A673 (cell line): ENCODE results near the gene AWAT1. TPM values are rescaled to one million over a fixed set of nuclear protein-coding genes. Genes with fewer than 3 reads are reported as not detected.

Experiments
- BruUV-seq: library from RNA; stranded (reverse); fragments of 400-500 nt; replicated peaks from 2 replicates; lab custom pipeline; 2021; lab: Mats Ljungman, UMichigan
- CTCF ChIA-PET: fragments of 300-600 bp; sonication (Branson Sonifier 250); formaldehyde crosslinking; loops from one replicate; lab custom pipeline; 2022; ENCODE audit warnings: antibody characterized with exemption; lab: Charles Lee
- POLR2A ChIA-PET: fragments of 300-600 bp; sonication (Branson Sonifier 250); formaldehyde crosslinking; loops from one replicate; lab custom pipeline; 2022; ENCODE audit warnings: antibody characterized with exemption; ENCODE audit not compliant: low non-redundant PET; lab: Charles Lee
- DNase-seq: peaks from one replicate; pipeline ENCODE4 v3.0.0-alpha.2; 2015; ENCODE audit warnings: low spot score
- H3K27ac ChIP-seq: fragments of 200-600 bp; sonication (generic); 2 replicates; pipeline ENCODE4 v1.5.1; 2016; ENCODE audit warnings: mixed run types, low read depth, mild to moderate bottlenecking, mixed read lengths, antibody characterized with exemption, low read length; ENCODE audit not compliant: poor library complexity, severe bottlenecking
- H3K27me3 ChIP-seq: fragments of 200-600 bp; sonication (generic); replicated peaks from 2 replicates; pipeline ENCODE4 v1.6.1; 2017; ENCODE audit warnings: mixed run types, low read depth, mild to moderate bottlenecking, mixed read lengths, antibody characterized with exemption, low read length; ENCODE audit not compliant: insufficient read depth, poor library complexity
- H3K36me3 ChIP-seq: fragments of 200-600 bp; sonication (generic); 2 replicates; pipeline ENCODE4 v1.6.1; 2016; ENCODE audit warnings: mixed run types, mild to moderate bottlenecking, mixed read lengths, antibody characterized with exemption, low read length; ENCODE audit not compliant: insufficient read depth, poor library complexity, severe bottlenecking
- H3K4me1 ChIP-seq: fragments of 200-600 bp; sonication (generic); 2 replicates; pipeline ENCODE4 v1.6.1; 2017; ENCODE audit warnings: mixed run types, mild to moderate bottlenecking, mixed read lengths, antibody characterized with exemption, low read length; ENCODE audit not compliant: insufficient read depth, poor library complexity, severe bottlenecking
- H3K4me3 ChIP-seq: fragments of 200-600 bp; sonication (generic); 2 replicates; pipeline ENCODE4 v1.5.1; 2016; ENCODE audit warnings: low read depth, mixed run types, mild to moderate bottlenecking, mixed read lengths, low read length; ENCODE audit not compliant: poor library complexity, severe bottlenecking
- H3K9me3 ChIP-seq: fragments of 200-600 bp; sonication (generic); 2 replicates; pipeline ENCODE4 v1.6.1; 2016; ENCODE audit warnings: mixed run types, low read depth, mild to moderate bottlenecking, mixed read lengths, antibody characterized with exemption, low read length; ENCODE audit not compliant: poor library complexity, severe bottlenecking
- CTCF ChIP-seq: fragments of 300-800, 200-600 bp; sonication (generic); conservative IDR thresholded peaks from 2 replicates; pipeline ENCODE4 v1.5.1; 2017; ENCODE audit warnings: low read depth, mild to moderate bottlenecking, antibody characterized with exemption, low read length, moderate library complexity, mixed read lengths
- EZH2 ChIP-seq: fragments of 200-600 bp; sonication (generic); IDR thresholded peaks from 2 replicates; pipeline ENCODE4 v1.6.1; 2017; ENCODE audit warnings: borderline replicate concordance, low read depth, mild to moderate bottlenecking, mixed read lengths, antibody characterized with exemption, low read length; ENCODE audit not compliant: poor library complexity, severe bottlenecking
- intact Hi-C: fragments of 100-400 bp; cut with micrococcal nuclease; formaldehyde crosslinking; loops from one replicate; pipeline ENCODE4 v1.10.0; 2022; ENCODE audit not compliant: unreplicated experiment
- total RNA-seq: library from RNA; stranded (reverse); gene quantifications from 2 replicates; pipeline ENCODE4 v1.2.3, GENCODE V29; 2021

AWAT1 gene
- total RNA-seq, 1 experiment from 2014 or later, result not detected

- Histone ChIP-seq H3K27me3 (no peaks in the 10 kb centered on the region), H3K4me3 (no peak overlapping the region), H3K36me3 (no peaks in the 10 kb centered on the region), H3K4me1 (no peaks in the 10 kb centered on the region), H3K9me3 (no peaks in the 10 kb centered on the region), H3K27ac (no peak overlapping the region)
- POLR2A ChIA-PET, result no interaction called here
- no peak for TF ChIP-seq CTCF
- no peak for TF ChIP-seq EZH2
- intact Hi-C loops, result no loop called here
- no peak for DNase-seq
- CTCF ChIA-PET, result no interaction called here
- no TSS peak for BruUV-seq
Observed at GRCh38 chrX:70280573-70280972, 46.1 kb downstream of the AWAT1 start.

- CTCF ChIA-PET, result no interaction called here
- DNase-seq, result no peak
- Histone ChIP-seq H3K27ac (no peak within 1 kb of the TSS), H3K4me1 (no peaks in the 10 kb centered on the region), H3K36me3 (no peaks in the 10 kb centered on the region), H3K4me3 (no peak within 1 kb of the TSS), H3K9me3 (no peaks in the 10 kb centered on the region), H3K27me3 (no peaks in the 10 kb centered on the region)
- intact Hi-C loops, result no loop called here
- TF ChIP-seq EZH2 (no peak), CTCF (no peak)
- POLR2A ChIA-PET, result no interaction called here
- no TSS peak for BruUV-seq
Observed at GRCh38 chrX:70281951-70282350, 47.5 kb downstream of the AWAT1 start, which contains the start of gene RAB41. TSS of gene RAB41 (plus strand) at chrX:70282172. CDS start at chrX:70282218, 46 bp downstream.

- no peaks in the 10 kb centered on the region for H3K27me3 ChIP-seq
- no peak for TF ChIP-seq CTCF
- TF ChIP-seq EZH2, result no peak
- TSS peak; percentile 75 for BruUV-seq
- H3K4me1 ChIP-seq, result peaks cover 2% of the 10 kb centered on the region
- CTCF ChIA-PET, result no interaction called here
- H3K27ac ChIP-seq, result peak overlapping the region; percentile 76
- H3K36me3 ChIP-seq, result no peaks in the 10 kb centered on the region
- no peak for DNase-seq
- intact Hi-C loops, result no loop called here
- H3K4me3 ChIP-seq, result peak overlapping the region; percentile 59
- no peaks in the 10 kb centered on the region for H3K9me3 ChIP-seq
- POLR2A ChIA-PET, result no interaction called here
Observed at GRCh38 chrX:70289168-70289792, 54.8 kb downstream of the AWAT1 start.

Other genes starting within 250 kb of the AWAT1 start
- gene AWAT2, start 184.7 kb upstream of the AWAT1 start, total RNA-seq, result not detected in 2 replicates
- not detected in 2 replicates for gene OTUD6A, start 172.2 kb upstream of the AWAT1 start, total RNA-seq
- 35.2 and 36.2 TPM in 2 replicates for gene IGBP1, start 101.2 kb upstream of the AWAT1 start, total RNA-seq
- not detected in 2 replicates for gene DGAT2L6, start 57.2 kb upstream of the AWAT1 start, total RNA-seq
- 0.26 TPM in 1 of 2 replicates, not detected in the other for gene P2RY4, start 25.5 kb downstream of the AWAT1 start, total RNA-seq
- not detected in 2 replicates for gene ARR3, start 33.7 kb downstream of the AWAT1 start, total RNA-seq
- not detected in 2 replicates for gene RAB41, start 47.5 kb downstream of the AWAT1 start, total RNA-seq
- gene PDZD11, start 55.3 kb downstream of the AWAT1 start, total RNA-seq, result 57.2 and 60.8 TPM in 2 replicates
- 66.9 and 76.7 TPM in 2 replicates for gene KIF4A, start 55.4 kb downstream of the AWAT1 start, total RNA-seq
- gene GDPD2, start 188.7 kb downstream of the AWAT1 start, total RNA-seq, result 0.68 and 0.84 TPM in 2 replicates
- gene DLG3, start 210.2 kb downstream of the AWAT1 start, total RNA-seq, result 32.8 and 34.0 TPM in 2 replicates